Heart right ventricle (tissue), 16 donors: ENCODE results near the gene LRP11. TPM values are rescaled to one million over a fixed set of nuclear protein-coding genes. Genes with fewer than 3 reads are reported as not detected.
A peak's percentile ranks its signal among the peaks of the same experiment; 100 is the strongest.

Experiments used
- ATAC-seq, 8 donors: fragments of 200-7000 bp; cut with Tn5 transposase; one replicate each; pipeline ENCODE4 v1.9.1; 2020; ENCODE audit warnings: mild to moderate bottlenecking in 8 of 8, moderate library complexity in 8 of 8, moderate number of reproducible peaks in 1 of 8
- DNase-seq, 2 donors: peaks; one replicate each; pipeline ENCODE4 v3.0.0-alpha.2; 2020
- H3K27ac ChIP-seq, 10 donors: fragments of 200-600 bp; sonication (generic) in 2 of 10; one replicate each; pipeline versions ENCODE4 v1.5.0 to v1.8.0; 2020 to 2022; ENCODE audit warnings: mild to moderate bottlenecking in 3 of 10
- H3K27me3 ChIP-seq, 7 donors: fragments of 200-600 bp; one replicate each; pipeline ENCODE4 v1.8.0; 2021 to 2022; ENCODE audit warnings: mild to moderate bottlenecking in 2 of 7
- H3K36me3 ChIP-seq, 9 donors: fragments of 200-600 bp; sonication (generic) in 1 of 9; one replicate each; pipeline versions ENCODE4 v1.5.0 to v1.8.0; 2020 to 2022; ENCODE audit warnings: mild to moderate bottlenecking in 2 of 9
- H3K4me1 ChIP-seq, 9 donors: fragments of 200-600 bp; sonication (generic) in 1 of 9; one replicate each; pipeline versions ENCODE4 v1.5.0 to v1.8.0; 2020 to 2022; ENCODE audit warnings: mild to moderate bottlenecking in 4 of 9
- H3K4me3 ChIP-seq, 10 donors: fragments of 200-600 bp; sonication (generic) in 2 of 10; one replicate each; pipeline versions ENCODE4 v1.5.0 to v1.8.0; 2020 to 2022; ENCODE audit warnings: mild to moderate bottlenecking in 7 of 10, moderate library complexity in 2 of 10
- H3K9me3 ChIP-seq, 11 donors: fragments of 200-600 bp in 10 of 11; sonication (generic) in 2 of 11; one replicate each; pipeline versions ENCODE4 v1.5.0 to v1.8.0; 2013 to 2022; ENCODE audit warnings: mild to moderate bottlenecking in 2 of 11, control low read depth in 1 of 11, moderate library complexity in 1 of 11
- CTCF ChIP-seq, 9 donors: fragments of 200-600 bp; sonication (generic) in 2 of 9; IDR thresholded peaks; one replicate each; pipeline versions ENCODE4 v1.5.0 to v1.8.0; 2021 to 2022; ENCODE audit warnings: antibody characterized with exemption in 9 of 9, mild to moderate bottlenecking in 5 of 9, moderate library complexity in 1 of 9
- WGBS, 2 donors: extraction: QIAGEN DNeasy Blood & Tissue Kit; methylation state at CpG; one replicate each; pipeline ENCODE4 v1.1.7; 2013; ENCODE audit warnings: inconsistent platforms in 1 of 2; 5-methylcytosine and 5-hydroxymethylcytosine counted together
- intact Hi-C, 10 donors: fragments of 100-400 bp; cut with DNase I; formaldehyde crosslinking; loops; one replicate each; pipeline versions ENCODE4 v1.11.1 to v1.14.2; 2022
- polyA plus RNA-seq, 2 donors: library from polyadenylated mRNA; stranded (reverse); fragments of 200-250 nt; gene quantifications; one replicate each; pipeline ENCODE4 v1.2.3, GENCODE V29; 2013
- total RNA-seq, 10 donors: library from RNA; stranded (reverse); fragmentation: NEBNext Ultra II Directional in 3 of 10; extraction: Animal tissue kit (Norgen Biotek cat#: 25700) in 3 of 10; gene quantifications; one replicate each; pipeline versions ENCODE4 v1.2.1 to v1.2.4, GENCODE V29; 2021 to 2023
- donor health status: Arrhythmogenic right ventricular cardiomyopathy.
- donor health status: ischemic (EF 13 %, LVEDD 7.1; RV severe dilation, severe dysfunction).
- donor health status: healthy with polysubstance abuse.
- donor health status: DM: no; HTN: yes; CAD: no.
- donor health status: DM: no; HTN: no; CAD: no.
- donor health status: ischemic (EF 25% LVEDD 6.9; RV normal size, moderate dysfunction).
- donor health status: ischemic (EF 25% LVEDD 5.7; RV mildly dilated, moderate dysfunction).
- donor health status: healthy.
- donor health status: DM: yes; HTN: yes; CAD: no.
- donor health status: Ischemic cardiomyopathy.
- donor health status: ischemic (EF 35%, LVEDD 5.7; RV mildly dilated, moderate dysfunction).
- donor health status: nonischemic (EF 11% LVEDD 7.7; RV severe dilation, severe dysfunction).
- donor health status: DM: yes; HTN: yes; CAD: no.
- donor health status: PGD.
- donor health status: ischemic (EF 29% LVEDD 5.4; RV normal size, mild dysfunction).
- donor health status: nonischemic (EF 23%, LVEDD 6.1; RV moderate dilation, normal function).

The LRP11 gene
- total and polyA plus RNA-seq, 12 donors: 0.51 to 21.0 (median 14.6) TPM

GRCh38 chr6:149820506-149820905 is 43.7 kb downstream of the LRP11 start:
- Histone ChIP-seq H3K4me1 (peaks cover 0 to 15% (median 3%) of the 10 kb centered on the region in 9 donors), H3K27ac (no peak overlapping the region), H3K27me3 (no peaks in the 10 kb centered on the region), H3K36me3 (peaks cover 0 to 55% (median 0%) of the 10 kb centered on the region in 9 donors), H3K4me3 (no peak overlapping the region), H3K9me3 (no peaks in the 10 kb centered on the region)
- TF ChIP-seq CTCF (IDR thresholded peaks at IDR 0.05): peak in 2 of 9 donors; percentile 8
- peak in 6 of 8 donors; percentile 40 to 69 (median 56) for ATAC-seq
- intact Hi-C loops: loop anchor here in 1 of 10 donors (10.0 kb wide), 1 partner anchor 204 kb away; the partner anchor contains the start of gene RAET1L
- DNase-seq: no peak
- whole genome bisulfite sequencing, 2 donors: 84 to 95% methylated on average over 7 of the region's 7 CpGs

GRCh38 chr6:149815788-149816187 is 48.4 kb downstream of the LRP11 start:
- no peak for TF ChIP-seq CTCF (IDR thresholded peaks at IDR 0.05)
- no peaks in the 10 kb centered on the region for H3K4me1 ChIP-seq
- no peaks in the 10 kb centered on the region for H3K9me3 ChIP-seq
- H3K36me3 ChIP-seq: peaks cover 0 to 52% (median 10%) of the 10 kb centered on the region in 9 donors
- no peaks in the 10 kb centered on the region for H3K27me3 ChIP-seq
- intact Hi-C loops: no loop called here
- WGBS, 2 donors: 91 to 93% methylated on average over 4 of the region's 4 CpGs
- ATAC-seq: no peak
- H3K4me3 ChIP-seq: no peak overlapping the region
- no peak overlapping the region for H3K27ac ChIP-seq
- DNase-seq: no peak

- Histone ChIP-seq H3K27ac (no peak overlapping the region), H3K9me3 (no peaks in the 10 kb centered on the region), H3K36me3 (peaks cover 0 to 63% (median 14%) of the 10 kb centered on the region in 9 donors), H3K4me1 (no peaks in the 10 kb centered on the region), H3K4me3 (no peak overlapping the region), H3K27me3 (no peaks in the 10 kb centered on the region)
- ATAC-seq (no peak), DNase-seq (no peak)
- 99% methylated on average over 3 of the region's 3 CpGs for WGBS, 2 donors
- intact Hi-C loops: no loop called here
- TF ChIP-seq CTCF (IDR thresholded peaks at IDR 0.05): no peak
Measured at GRCh38 chr6:149813351-149813750, 50.8 kb downstream of the LRP11 start.

GRCh38 chr6:149809798-149810197 is 54.4 kb downstream of the LRP11 start:
- no peak for ATAC-seq
- intact Hi-C loops: no loop called here
- no peak for TF ChIP-seq CTCF (IDR thresholded peaks at IDR 0.05)
- H3K27ac ChIP-seq: no peak overlapping the region
- H3K36me3 ChIP-seq: peaks cover 0 to 89% (median 14%) of the 10 kb centered on the region in 9 donors
- H3K4me1 ChIP-seq: no peaks in the 10 kb centered on the region
- no peak for DNase-seq
- H3K27me3 ChIP-seq: no peaks in the 10 kb centered on the region
- H3K9me3 ChIP-seq: no peaks in the 10 kb centered on the region
- 88 to 93% methylated on average over 2 of the region's 2 CpGs for WGBS, 2 donors
- H3K4me3 ChIP-seq: no peak overlapping the region
